SK-N-SH treated with all-trans-retinoic acid at 6 μM for 48 hours (cell line): ENCODE data around the gene PARD3B.

Experiments used
- ATAC-seq: fragments of 200-7000 bp; cut with Tn5 transposase; 3 replicates; pipeline ENCODE4 v1.9.1; 2020; ENCODE audit warnings: mild to moderate bottlenecking, moderate library complexity
- ARNTL ChIP-seq: fragments of 450-650 bp; formaldehyde crosslinking; IDR thresholded peaks from 2 replicates; pipeline ENCODE4 v1.5.0; 2020; ENCODE audit warnings: low read depth, mild to moderate bottlenecking, moderate library complexity, borderline replicate concordance
- BACH2 ChIP-seq: fragments of 250-450 bp; sonication (Bioruptor Pico); IDR thresholded peaks from 2 replicates; pipeline ENCODE4 v1.9.0; 2021; ENCODE audit warnings: mild to moderate bottlenecking, borderline replicate concordance
- CSDC2 ChIP-seq: fragments of 250-450 bp; sonication (Bioruptor Pico); IDR thresholded peaks from 2 replicates; pipeline ENCODE4 v1.5.0; 2020; ENCODE audit warnings: mild to moderate bottlenecking, moderate library complexity
- CSRNP3 ChIP-seq: fragments of 250-450 bp; sonication (Bioruptor Pico); IDR thresholded peaks from 2 replicates; pipeline ENCODE4 v1.5.1; 2021; ENCODE audit warnings: mild to moderate bottlenecking, moderate library complexity
- ESRRG ChIP-seq: fragments of 250-450 bp; sonication (Bioruptor Pico); IDR thresholded peaks from 2 replicates; pipeline ENCODE4 v1.6.1; 2021; ENCODE audit warnings: mild to moderate bottlenecking
- GLIS3 ChIP-seq: fragments of 250-450 bp; sonication (Bioruptor Pico); IDR thresholded peaks from 2 replicates; pipeline ENCODE4 v1.5.0; 2020; ENCODE audit warnings: mild to moderate bottlenecking, moderate library complexity
- ISL1 ChIP-seq: fragments of 250-450 bp; sonication (Bioruptor Pico); IDR thresholded peaks from 2 replicates; pipeline ENCODE4 v2.1.2; 2022; ENCODE audit warnings: mild to moderate bottlenecking, moderate library complexity
- OSR1 ChIP-seq: fragments of 250-450 bp; sonication (Bioruptor Pico); IDR thresholded peaks from 2 replicates; pipeline ENCODE4 v1.8.0; 2022; ENCODE audit warnings: moderate library complexity, mild to moderate bottlenecking, inconsistent platforms
- PPARA ChIP-seq: fragments of 250-450 bp; sonication (Bioruptor Pico); IDR thresholded peaks from 2 replicates; pipeline ENCODE4 v1.5.0; 2020; ENCODE audit warnings: mild to moderate bottlenecking, borderline replicate concordance
- RARB ChIP-seq: fragments of 250-450 bp; sonication (Bioruptor Pico); IDR thresholded peaks from 2 replicates; pipeline ENCODE4 v1.8.0; 2021; ENCODE audit warnings: mild to moderate bottlenecking, moderate library complexity
- SNAI2 ChIP-seq: fragments of 250-450 bp; sonication (Bioruptor Pico); IDR thresholded peaks from 2 replicates; pipeline ENCODE4 v1.5.0; 2020; ENCODE audit warnings: mild to moderate bottlenecking, moderate library complexity
- TCF4 ChIP-seq: fragments of 250-450 bp; sonication (Bioruptor Pico); IDR thresholded peaks from 2 replicates; pipeline ENCODE4 v1.8.0; 2021; ENCODE audit warnings: mild to moderate bottlenecking, moderate library complexity, borderline replicate concordance
- TOX ChIP-seq: fragments of 250-450 bp; sonication (Bioruptor Pico); IDR thresholded peaks from 2 replicates; pipeline ENCODE4 v1.8.0; 2021; ENCODE audit warnings: mild to moderate bottlenecking, moderate library complexity, borderline replicate concordance
- ZC3H10 ChIP-seq: fragments of 250-450 bp; sonication (Bioruptor Pico); IDR thresholded peaks from 2 replicates; pipeline ENCODE4 v1.5.1; 2021; ENCODE audit warnings: mild to moderate bottlenecking, moderate library complexity
- ZFP3 ChIP-seq: fragments of 250-450 bp; sonication (Bioruptor Pico); IDR thresholded peaks from 2 replicates; pipeline ENCODE4 v1.5.0; 2020; ENCODE audit warnings: mild to moderate bottlenecking, moderate library complexity
- ZNF70 ChIP-seq: fragments of 450-650 bp; formaldehyde crosslinking; IDR thresholded peaks from 2 replicates; pipeline ENCODE4 v1.5.0; 2020; ENCODE audit warnings: mild to moderate bottlenecking, moderate library complexity
- TF ChIP-seq, protein P1 (sequence below): fragments of 250-450 bp; sonication (Bioruptor Pico); IDR thresholded peaks from 2 replicates; pipeline ENCODE4 v1.8.0; 2021; ENCODE audit warnings: low read depth, mild to moderate bottlenecking, moderate library complexity, borderline replicate concordance
- TF ChIP-seq, protein P2 (sequence below): fragments of 250-450 bp; sonication (Bioruptor Pico); IDR thresholded peaks from 2 replicates; pipeline ENCODE4 v1.8.0; 2020; ENCODE audit warnings: mild to moderate bottlenecking, moderate library complexity, borderline replicate concordance
- TF ChIP-seq, protein P3 (sequence below): fragments of 250-450 bp; sonication (Bioruptor Pico); IDR thresholded peaks from 2 replicates; pipeline ENCODE4 v1.5.1; 2020; ENCODE audit warnings: low read depth, mild to moderate bottlenecking, moderate library complexity
- TF ChIP-seq, protein P4 (sequence below): fragments of 250-450 bp; sonication (Bioruptor Pico); IDR thresholded peaks from 2 replicates; pipeline ENCODE4 v1.5.0; 2020; ENCODE audit warnings: mild to moderate bottlenecking, moderate library complexity

Gene PARD3B

DNA sequence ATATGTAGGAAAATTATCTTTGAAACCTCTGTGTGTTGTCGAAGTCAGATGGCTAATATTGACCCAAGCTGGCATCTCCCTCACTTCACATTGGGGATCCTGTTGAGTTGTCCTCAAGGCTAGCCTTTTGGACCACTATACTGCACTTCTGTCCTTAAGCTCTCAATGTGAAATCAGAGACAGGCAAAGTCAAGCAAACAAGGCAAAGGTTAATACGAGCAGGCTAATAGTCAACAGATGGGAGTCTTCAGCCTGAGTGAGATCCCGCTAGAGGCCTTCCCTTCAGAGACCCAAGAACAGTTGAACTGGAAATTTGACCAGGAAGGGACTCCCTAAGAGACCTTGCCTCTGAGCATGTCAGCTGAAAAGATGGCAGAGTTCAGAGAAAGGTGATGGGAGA lies 475.4 kb downstream of the PARD3B start:
- ATAC-seq = no peak
- TF ChIP-seq, protein P1, sequence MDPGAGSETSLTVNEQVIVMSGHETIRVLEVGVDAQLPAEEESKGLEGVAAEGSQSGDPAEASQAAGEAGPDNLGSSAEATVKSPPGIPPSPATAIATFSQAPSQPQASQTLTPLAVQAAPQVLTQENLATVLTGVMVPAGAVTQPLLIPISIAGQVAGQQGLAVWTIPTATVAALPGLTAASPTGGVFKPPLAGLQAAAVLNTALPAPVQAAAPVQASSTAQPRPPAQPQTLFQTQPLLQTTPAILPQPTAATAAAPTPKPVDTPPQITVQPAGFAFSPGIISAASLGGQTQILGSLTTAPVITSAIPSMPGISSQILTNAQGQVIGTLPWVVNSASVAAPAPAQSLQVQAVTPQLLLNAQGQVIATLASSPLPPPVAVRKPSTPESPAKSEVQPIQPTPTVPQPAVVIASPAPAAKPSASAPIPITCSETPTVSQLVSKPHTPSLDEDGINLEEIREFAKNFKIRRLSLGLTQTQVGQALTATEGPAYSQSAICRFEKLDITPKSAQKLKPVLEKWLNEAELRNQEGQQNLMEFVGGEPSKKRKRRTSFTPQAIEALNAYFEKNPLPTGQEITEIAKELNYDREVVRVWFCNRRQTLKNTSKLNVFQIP (CRISPR knock-in tag) = no peak
- no peak for TF ChIP-seq CSRNP3 (CRISPR knock-in tag)
- no peak for TF ChIP-seq OSR1 (CRISPR knock-in tag)
- no peak for TF ChIP-seq ZC3H10 (CRISPR knock-in tag)
- no peak for TF ChIP-seq ZFP3 (CRISPR knock-in tag)
- no peak for TF ChIP-seq RARB (CRISPR knock-in tag)
- no peak for TF ChIP-seq CSDC2 (CRISPR knock-in tag)
- TF ChIP-seq ARNTL (CRISPR knock-in tag) = no peak
- TF ChIP-seq BACH2 (CRISPR knock-in tag) = no peak
- no peak for TF ChIP-seq PPARA (CRISPR knock-in tag)
- TF ChIP-seq, protein P2, sequence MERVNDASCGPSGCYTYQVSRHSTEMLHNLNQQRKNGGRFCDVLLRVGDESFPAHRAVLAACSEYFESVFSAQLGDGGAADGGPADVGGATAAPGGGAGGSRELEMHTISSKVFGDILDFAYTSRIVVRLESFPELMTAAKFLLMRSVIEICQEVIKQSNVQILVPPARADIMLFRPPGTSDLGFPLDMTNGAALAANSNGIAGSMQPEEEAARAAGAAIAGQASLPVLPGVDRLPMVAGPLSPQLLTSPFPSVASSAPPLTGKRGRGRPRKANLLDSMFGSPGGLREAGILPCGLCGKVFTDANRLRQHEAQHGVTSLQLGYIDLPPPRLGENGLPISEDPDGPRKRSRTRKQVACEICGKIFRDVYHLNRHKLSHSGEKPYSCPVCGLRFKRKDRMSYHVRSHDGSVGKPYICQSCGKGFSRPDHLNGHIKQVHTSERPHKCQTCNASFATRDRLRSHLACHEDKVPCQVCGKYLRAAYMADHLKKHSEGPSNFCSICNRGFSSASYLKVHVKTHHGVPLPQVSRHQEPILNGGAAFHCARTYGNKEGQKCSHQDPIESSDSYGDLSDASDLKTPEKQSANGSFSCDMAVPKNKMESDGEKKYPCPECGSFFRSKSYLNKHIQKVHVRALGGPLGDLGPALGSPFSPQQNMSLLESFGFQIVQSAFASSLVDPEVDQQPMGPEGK (CRISPR knock-in tag) = no peak

GRCh38 chr2:205022841-205023240 lies 477.6 kb downstream of the PARD3B start:
- no peak for ATAC-seq
- TF ChIP-seq GLIS3 (CRISPR knock-in tag) (no peak), RARB (CRISPR knock-in tag) (no peak), CSDC2 (CRISPR knock-in tag) (no peak), BACH2 (CRISPR knock-in tag) (no peak), TCF4 (CRISPR knock-in tag) (no peak), ISL1 (CRISPR knock-in tag) (no peak), OSR1 (CRISPR knock-in tag) (no peak), ZNF70 (no peak), ARNTL (CRISPR knock-in tag) (no peak), CSRNP3 (CRISPR knock-in tag) (no peak), TOX (CRISPR knock-in tag) (no peak), SNAI2 (CRISPR knock-in tag) (no peak), ESRRG (no peak), ZFP3 (CRISPR knock-in tag) (no peak)
- TF ChIP-seq, protein P3, sequence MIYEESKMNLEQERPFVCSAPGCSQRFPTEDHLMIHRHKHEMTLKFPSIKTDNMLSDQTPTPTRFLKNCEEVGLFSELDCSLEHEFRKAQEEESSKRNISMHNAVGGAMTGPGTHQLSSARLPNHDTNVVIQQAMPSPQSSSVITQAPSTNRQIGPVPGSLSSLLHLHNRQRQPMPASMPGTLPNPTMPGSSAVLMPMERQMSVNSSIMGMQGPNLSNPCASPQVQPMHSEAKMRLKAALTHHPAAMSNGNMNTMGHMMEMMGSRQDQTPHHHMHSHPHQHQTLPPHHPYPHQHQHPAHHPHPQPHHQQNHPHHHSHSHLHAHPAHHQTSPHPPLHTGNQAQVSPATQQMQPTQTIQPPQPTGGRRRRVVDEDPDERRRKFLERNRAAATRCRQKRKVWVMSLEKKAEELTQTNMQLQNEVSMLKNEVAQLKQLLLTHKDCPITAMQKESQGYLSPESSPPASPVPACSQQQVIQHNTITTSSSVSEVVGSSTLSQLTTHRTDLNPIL = no peak
- TF ChIP-seq, protein P1 (CRISPR knock-in tag) = no peak
- TF ChIP-seq, protein P4, sequence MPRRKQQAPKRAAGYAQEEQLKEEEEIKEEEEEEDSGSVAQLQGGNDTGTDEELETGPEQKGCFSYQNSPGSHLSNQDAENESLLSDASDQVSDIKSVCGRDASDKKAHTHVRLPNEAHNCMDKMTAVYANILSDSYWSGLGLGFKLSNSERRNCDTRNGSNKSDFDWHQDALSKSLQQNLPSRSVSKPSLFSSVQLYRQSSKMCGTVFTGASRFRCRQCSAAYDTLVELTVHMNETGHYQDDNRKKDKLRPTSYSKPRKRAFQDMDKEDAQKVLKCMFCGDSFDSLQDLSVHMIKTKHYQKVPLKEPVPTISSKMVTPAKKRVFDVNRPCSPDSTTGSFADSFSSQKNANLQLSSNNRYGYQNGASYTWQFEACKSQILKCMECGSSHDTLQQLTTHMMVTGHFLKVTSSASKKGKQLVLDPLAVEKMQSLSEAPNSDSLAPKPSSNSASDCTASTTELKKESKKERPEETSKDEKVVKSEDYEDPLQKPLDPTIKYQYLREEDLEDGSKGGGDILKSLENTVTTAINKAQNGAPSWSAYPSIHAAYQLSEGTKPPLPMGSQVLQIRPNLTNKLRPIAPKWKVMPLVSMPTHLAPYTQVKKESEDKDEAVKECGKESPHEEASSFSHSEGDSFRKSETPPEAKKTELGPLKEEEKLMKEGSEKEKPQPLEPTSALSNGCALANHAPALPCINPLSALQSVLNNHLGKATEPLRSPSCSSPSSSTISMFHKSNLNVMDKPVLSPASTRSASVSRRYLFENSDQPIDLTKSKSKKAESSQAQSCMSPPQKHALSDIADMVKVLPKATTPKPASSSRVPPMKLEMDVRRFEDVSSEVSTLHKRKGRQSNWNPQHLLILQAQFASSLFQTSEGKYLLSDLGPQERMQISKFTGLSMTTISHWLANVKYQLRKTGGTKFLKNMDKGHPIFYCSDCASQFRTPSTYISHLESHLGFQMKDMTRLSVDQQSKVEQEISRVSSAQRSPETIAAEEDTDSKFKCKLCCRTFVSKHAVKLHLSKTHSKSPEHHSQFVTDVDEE (CRISPR knock-in tag) = no peak
- TF ChIP-seq, protein P2 (CRISPR knock-in tag) = no peak
